Stimulated activated naive CD8-positive, alpha-beta T cell treated with anti-CD3 and anti-CD28 coated beads, Interleukin-15, amount 100 ng/mL, for 72 hours (primary cell): ENCODE results near the gene TBC1D8.

Source experiments
- ATAC-seq: fragments of 150-1000 bp; cut with Tn5 transposase; 2 replicates; pipeline ENCODE4 v1.10.0; 2021; ENCODE audit warnings: mild to moderate bottlenecking, moderate library complexity
- DNase-seq, 2 donors: peaks; one replicate each; pipeline ENCODE4 v3.0.0; 2021 to 2022
- H3K27ac Mint-ChIP-seq, 2 donors: one replicate each; pipeline ENCODE4 v1.8.0; 2022; ENCODE audit warnings: mild to moderate bottlenecking in 2 of 2, mixed read lengths in 2 of 2, moderate library complexity in 2 of 2
- H3K27me3 Mint-ChIP-seq: one replicate; pipeline ENCODE4 v1.8.0; 2022; ENCODE audit warnings: mixed read lengths
- H3K4me1 Mint-ChIP-seq: one replicate; pipeline ENCODE4 v1.8.0; 2022; ENCODE audit warnings: mild to moderate bottlenecking, mixed read lengths
- H3K4me3 Mint-ChIP-seq, 2 donors: one replicate each; pipeline ENCODE4 v1.8.0; 2022; ENCODE audit warnings: mild to moderate bottlenecking in 2 of 2, mixed read lengths in 2 of 2, moderate library complexity in 1 of 2
- H3K9me3 Mint-ChIP-seq, 2 donors: one replicate each; pipeline ENCODE4 v1.8.0; 2022; ENCODE audit warnings: mixed read lengths in 2 of 2

The TBC1D8 gene

DNA sequence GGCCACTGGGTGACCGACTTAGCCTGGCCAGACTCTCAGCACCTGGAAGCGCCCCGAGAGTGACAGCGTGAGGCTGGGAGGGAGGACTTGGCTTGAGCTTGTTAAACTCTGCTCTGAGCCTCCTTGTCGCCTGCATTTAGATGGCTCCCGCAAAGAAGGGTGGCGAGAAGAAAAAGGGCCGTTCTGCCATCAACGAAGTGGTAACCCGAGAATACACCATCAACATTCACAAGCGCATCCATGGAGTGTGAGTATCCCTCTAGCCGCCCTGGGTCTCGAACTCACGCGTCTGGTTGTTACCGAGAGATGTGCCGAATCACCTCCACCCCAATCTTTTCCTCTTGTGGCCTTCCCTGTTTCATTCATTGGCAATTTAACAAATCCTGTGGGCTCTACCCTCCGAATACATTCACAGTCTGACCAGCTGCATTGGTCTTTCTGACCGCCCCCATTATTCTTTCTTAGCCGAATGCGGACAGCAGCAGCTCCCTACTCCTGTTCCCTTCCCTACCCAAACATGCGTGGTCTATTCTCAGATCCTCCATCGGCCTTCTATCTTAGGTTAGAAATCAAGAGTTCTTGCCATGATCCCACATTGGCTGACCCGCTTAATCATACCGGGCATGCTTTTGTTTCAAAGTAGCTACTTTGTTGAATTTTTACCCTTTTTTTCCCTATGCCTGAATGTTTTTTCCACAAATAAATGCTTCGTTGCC lies 148.5 kb downstream of the TBC1D8 start:
- Mint-ChIP-seq H3K4me3 (peak overlapping the region; percentile 98 to 99), H3K4me1 (peaks cover 60% of the 10 kb centered on the region), H3K9me3 (no peaks in the 10 kb centered on the region), H3K27ac (peak overlapping the region; percentile 99), H3K27me3 (peaks cover 11% of the 10 kb centered on the region)
- ATAC-seq (peak; percentile 6), DNase-seq (no peak)

DNA sequence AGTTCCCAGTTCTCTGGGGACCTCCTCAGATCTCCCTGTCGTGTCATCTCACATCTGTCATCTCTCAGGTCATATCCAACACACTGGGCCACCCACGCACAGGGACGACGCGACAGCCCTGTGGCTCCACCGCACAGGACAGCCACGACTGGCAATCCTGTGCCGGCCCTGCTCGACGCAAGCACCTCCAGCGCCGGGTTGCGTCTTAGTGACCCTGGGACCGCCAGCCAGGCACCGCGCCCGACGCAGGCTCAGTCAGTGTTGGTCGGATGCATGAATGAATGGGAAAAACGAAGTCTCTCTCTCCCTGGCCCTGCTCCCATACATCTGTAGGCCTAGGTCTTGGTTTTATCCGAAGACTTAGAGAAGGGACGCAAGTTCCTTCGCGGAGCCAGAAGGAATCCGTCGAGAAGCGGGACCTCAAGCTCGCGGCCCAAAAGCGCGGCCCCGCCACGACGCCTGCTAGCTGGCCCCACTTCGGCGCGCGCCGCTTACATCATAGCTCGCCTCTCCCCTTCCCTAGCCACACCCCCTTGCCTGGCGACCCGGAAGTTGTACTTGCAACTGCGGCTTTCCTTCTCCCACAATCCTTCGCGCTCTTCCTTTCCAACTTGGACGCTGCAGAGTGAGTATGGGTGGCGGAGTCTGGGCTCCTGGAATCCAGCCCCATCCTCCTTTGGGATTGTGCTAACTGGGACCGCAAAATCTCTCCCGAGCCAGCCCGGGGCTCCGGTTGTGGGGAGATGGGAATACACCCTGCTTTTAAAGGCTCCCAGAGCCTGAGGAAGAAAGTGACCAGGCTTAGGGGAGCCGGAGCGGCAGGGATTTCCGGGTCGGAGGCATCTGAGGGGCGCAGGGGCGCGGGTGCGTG lies 149.3 kb downstream of the TBC1D8 start, which contains the start of gene RPL31:
TSS of gene RPL31 (plus strand) at position 599 of the 871 bp plus-strand sequence. CDS start 413 bp downstream, outside the sequence.
- no peaks in the 10 kb centered on the region for H3K9me3 Mint-ChIP-seq
- peaks cover 11% of the 10 kb centered on the region for H3K27me3 Mint-ChIP-seq
- DNase-seq, result peak; percentile 92 to 97
- peaks cover 53% of the 10 kb centered on the region for H3K4me1 Mint-ChIP-seq
- ATAC-seq, result peak; percentile 96
- peak within 1 kb of the TSS; percentile 99 for H3K27ac Mint-ChIP-seq
- peak within 1 kb of the TSS; percentile 98 to 99 for H3K4me3 Mint-ChIP-seq

DNA sequence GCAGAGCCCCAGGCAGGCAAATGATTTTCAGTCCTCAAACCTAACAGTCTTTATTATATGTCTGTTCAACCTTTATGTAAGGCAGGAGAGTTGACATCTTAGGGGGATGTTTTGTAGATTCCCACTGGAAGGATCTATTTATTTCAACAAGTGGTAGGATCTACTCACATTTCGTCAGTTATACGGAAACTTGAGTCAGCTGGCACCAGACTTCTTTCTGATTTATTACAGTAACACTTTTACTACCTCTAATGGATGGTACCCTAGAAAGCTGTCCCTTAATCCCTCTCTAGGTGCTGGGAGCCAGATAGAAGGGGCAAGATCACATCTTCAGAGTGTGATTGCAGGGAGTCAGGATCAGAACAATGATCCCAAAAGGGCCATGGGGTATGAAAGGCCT lies 151.2 kb downstream of the TBC1D8 start:
- peaks cover 11% of the 10 kb centered on the region for H3K27me3 Mint-ChIP-seq
- peak overlapping the region in 1 of 2 donors; percentile 80 for H3K27ac Mint-ChIP-seq
- DNase-seq (no peak), ATAC-seq (no peak)
- no peaks in the 10 kb centered on the region for H3K9me3 Mint-ChIP-seq
- peaks cover 35% of the 10 kb centered on the region for H3K4me1 Mint-ChIP-seq
- no peak overlapping the region for H3K4me3 Mint-ChIP-seq

DNA sequence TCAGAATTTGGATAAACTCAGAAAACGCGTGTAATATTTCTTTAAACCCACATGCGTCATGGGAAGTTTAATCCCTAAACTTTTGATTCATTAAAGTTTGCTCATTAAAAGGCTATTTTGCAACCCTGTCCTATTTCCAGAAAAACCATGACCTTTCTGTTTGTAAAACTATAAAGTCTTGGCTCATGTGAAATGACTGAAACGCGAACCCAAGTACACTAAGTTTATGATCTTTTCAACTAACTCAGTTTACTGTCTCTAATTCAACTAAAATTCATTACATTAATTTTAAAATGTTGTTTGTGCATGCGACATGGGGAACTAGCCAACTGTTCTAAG lies 153.0 kb downstream of the TBC1D8 start:
- H3K4me3 Mint-ChIP-seq, result no peak overlapping the region
- H3K27ac Mint-ChIP-seq, result no peak overlapping the region
- H3K4me1 Mint-ChIP-seq, result peaks cover 17% of the 10 kb centered on the region
- H3K27me3 Mint-ChIP-seq, result peaks cover 11% of the 10 kb centered on the region
- ATAC-seq (no peak), DNase-seq (no peak)
- no peaks in the 10 kb centered on the region for H3K9me3 Mint-ChIP-seq

DNA sequence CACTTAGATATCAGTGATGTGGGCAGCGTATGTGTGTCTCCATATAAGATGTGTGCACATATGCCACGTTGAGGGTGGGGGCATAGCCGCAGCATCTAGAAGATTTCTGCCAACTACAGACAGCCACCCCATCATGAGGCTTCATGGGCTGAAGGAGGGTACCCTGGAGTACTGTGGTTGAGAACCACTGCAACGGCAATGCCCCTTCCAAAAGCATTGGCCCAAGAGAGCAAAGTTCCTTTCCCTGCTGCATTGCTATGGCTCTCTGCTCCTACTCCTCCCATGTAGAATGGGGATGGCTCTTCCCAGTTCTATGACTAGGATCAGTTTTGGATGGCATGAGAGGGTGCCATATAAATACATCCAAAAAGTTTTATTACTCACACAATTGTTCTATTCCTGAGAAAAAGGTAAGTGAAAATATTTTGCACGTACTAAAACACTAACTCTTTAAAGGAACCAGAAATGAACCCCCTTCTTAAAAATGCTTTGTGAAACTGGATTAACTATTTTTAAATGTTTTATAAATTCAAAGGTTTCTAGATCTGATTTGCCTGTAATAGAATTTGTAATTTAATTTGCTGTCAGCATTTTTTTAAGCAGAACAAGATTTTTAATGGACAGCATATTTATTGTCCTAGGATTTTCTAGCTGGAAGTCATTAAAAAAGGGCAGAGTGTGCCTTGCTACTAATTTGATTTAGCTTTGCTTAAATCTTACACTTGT lies 153.5 kb downstream of the TBC1D8 start:
- H3K27me3 Mint-ChIP-seq, result peaks cover 11% of the 10 kb centered on the region
- DNase-seq (no peak), ATAC-seq (no peak)
- H3K4me3 Mint-ChIP-seq, result no peak overlapping the region
- H3K27ac Mint-ChIP-seq, result no peak overlapping the region
- H3K4me1 Mint-ChIP-seq, result peaks cover 14% of the 10 kb centered on the region
- no peaks in the 10 kb centered on the region for H3K9me3 Mint-ChIP-seq

DNA sequence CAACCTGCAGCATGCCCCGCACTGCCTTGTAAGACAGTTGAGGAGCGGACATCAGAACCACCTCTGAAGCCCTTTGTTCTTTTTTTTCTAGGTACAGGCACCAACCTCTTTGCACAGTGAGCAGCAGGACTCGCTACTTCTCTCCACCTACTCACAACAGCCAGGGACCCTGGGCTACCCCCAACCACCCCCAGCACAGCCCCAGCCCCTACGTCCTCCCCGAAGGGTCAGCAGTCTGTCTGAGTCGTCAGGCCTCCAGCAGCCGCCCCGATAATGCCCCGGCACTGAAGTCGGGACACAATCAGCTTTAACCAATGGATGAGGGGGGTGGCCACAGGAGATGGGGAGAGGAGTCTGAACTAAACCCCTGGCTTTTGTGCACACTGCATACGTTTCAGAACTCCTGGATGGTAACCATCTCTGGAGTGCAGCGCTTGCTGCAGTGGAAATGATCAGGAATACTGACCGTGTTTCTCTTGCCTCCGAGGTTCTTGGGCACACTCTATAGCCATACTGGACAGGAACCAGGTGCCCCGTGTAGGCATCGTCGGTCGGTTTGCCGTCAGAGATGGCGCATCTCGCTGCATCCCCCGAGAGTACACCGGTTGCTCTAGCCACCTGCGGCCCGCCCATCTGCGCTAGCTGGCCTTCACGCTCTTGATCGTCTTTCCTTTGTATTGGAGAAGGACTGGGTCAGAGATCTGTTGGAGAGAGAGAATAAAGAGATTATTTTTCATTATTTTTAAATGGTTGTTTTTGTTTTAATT lies 155.7 kb downstream of the TBC1D8 start:
- no peak overlapping the region for H3K27ac Mint-ChIP-seq
- no peak overlapping the region for H3K4me3 Mint-ChIP-seq
- ATAC-seq (no peak), DNase-seq (no peak)
- H3K27me3 Mint-ChIP-seq, result peaks cover 11% of the 10 kb centered on the region
- no peaks in the 10 kb centered on the region for H3K9me3 Mint-ChIP-seq
- H3K4me1 Mint-ChIP-seq, result peaks cover 13% of the 10 kb centered on the region

DNA sequence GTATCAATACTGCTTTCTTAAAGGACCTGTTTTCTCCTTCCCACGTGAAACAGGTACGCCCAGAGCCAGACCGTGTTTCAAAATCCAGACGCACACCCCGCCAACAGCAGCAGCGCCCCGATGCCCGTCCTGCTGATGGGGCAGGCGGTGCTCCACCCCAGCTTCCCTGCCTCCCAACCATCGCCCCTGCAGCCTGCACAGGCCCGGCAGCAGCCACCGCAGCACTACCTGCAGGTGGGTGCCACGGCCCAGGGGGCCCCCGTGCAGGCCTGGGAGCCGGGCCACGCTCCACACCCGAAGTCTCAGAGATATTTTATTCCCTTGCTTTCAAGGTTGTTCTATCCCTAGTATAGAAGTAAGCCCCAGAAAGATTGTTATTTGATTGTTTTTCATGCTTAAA lies 157.9 kb downstream of the TBC1D8 start:
- Mint-ChIP-seq H3K4me1 (peaks cover 13% of the 10 kb centered on the region), H3K27me3 (no peaks in the 10 kb centered on the region), H3K9me3 (no peaks in the 10 kb centered on the region), H3K4me3 (no peak overlapping the region), H3K27ac (peak overlapping the region in 1 of 2 donors; percentile 27)
- ATAC-seq, result no peak
- no peak for DNase-seq

DNA sequence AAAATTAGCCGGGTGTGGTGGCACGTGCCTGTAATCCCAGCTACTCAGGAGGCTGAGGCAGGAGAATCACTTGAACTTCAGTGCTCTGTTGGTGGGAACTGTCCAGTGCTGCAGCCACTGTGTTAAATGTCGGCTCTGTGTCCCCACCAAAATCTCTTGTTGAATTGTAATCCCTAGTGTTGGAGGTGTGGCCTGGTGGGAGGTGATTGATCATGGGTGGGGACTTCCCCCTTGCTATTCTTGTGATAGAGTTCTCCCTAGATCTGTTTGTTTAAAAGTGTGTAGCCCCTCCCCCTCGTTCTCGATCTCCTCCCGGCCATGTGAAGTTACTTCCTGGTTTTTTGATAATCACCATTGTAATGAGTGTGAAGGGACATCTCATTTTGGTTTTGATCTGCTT lies 158.9 kb downstream of the TBC1D8 start:
- DNase-seq, result no peak
- H3K4me1 Mint-ChIP-seq, result peaks cover 13% of the 10 kb centered on the region
- peak overlapping the region in 1 of 2 donors; percentile 58 for H3K27ac Mint-ChIP-seq
- H3K9me3 Mint-ChIP-seq, result no peaks in the 10 kb centered on the region
- H3K27me3 Mint-ChIP-seq, result no peaks in the 10 kb centered on the region
- H3K4me3 Mint-ChIP-seq, result no peak overlapping the region
- ATAC-seq, result no peak

DNA sequence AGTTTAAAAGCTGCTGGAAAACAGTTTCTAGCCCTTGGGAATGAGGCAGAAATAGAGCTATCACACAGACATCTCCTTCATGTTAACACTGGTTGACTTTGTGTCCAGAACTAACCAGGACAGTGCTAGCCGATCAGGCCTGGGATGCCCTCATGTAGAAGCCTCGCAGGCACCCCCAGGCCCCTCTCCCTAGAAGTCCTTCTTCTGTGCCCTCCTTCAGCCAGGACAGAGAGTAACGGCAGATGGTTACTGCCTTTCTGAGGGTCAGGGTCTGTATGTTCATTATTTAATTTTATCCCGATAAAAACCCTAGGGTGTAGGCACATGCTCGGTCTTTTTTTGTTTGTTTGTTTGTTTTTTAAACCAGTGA lies 159.8 kb downstream of the TBC1D8 start:
- Mint-ChIP-seq H3K27ac (peak overlapping the region in 1 of 2 donors; percentile 54), H3K27me3 (no peaks in the 10 kb centered on the region), H3K4me1 (peaks cover 13% of the 10 kb centered on the region), H3K4me3 (no peak overlapping the region), H3K9me3 (no peaks in the 10 kb centered on the region)
- no peak for ATAC-seq
- DNase-seq, result no peak

DNA sequence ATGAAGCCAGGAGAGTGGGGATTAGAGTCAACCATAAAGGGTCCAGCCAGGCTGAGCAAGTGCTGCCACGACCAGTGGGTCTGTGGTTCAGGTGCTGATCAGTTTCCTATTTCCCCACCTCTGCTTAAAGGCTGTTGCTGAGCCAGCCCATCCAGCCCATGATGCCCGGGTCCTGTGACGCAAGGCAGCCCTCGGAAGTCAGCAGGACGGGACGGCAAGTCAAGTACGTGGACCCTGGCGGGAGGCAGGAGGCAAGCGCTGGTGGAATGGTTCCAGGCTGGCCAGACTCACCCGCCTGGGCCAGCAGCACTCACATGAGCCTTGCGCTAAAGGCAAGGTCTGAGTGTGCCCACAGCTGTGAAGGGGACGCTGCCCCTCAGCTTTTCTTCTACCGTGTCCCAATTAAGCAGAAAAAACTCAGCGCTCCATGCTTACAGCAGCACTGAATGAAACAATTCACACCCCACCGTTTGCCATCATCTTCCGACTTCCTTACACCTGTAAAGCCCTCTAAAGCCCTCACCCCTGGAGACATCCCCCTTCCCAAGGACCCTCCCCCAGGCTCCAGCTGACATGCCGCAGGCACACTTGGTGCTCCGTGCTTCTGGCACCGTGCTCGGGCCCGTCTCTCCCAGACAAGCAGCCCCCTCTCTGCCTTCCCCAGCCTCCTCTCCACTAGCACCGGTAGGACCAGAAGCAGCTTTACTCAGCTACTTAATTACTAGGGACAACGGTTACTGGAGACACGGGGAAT lies 160.4 kb downstream of the TBC1D8 start:
- no peak for DNase-seq
- Mint-ChIP-seq H3K9me3 (no peaks in the 10 kb centered on the region), H3K27me3 (no peaks in the 10 kb centered on the region), H3K27ac (no peak overlapping the region), H3K4me1 (peaks cover 13% of the 10 kb centered on the region), H3K4me3 (no peak overlapping the region)
- ATAC-seq, result no peak

DNA sequence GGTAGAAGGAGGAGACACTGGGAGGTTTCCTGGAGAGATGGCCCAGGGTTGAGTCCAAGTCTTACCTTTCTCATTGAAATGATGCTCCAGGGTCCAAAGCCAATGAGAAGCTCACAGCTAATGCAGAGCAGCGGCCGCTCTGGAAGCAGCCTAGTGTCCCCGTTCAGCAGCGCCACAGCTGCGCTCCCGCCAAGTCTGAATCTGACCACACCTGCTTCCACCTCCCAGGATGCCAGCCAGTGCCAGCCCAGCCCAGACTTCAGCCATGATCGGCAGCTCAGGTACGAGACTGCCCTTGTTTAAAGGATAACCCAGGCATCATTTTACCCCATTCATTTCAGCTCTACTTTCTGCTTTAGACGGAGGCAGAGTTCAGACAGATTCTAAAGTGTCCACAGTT lies 161.0 kb downstream of the TBC1D8 start:
- DNase-seq (no peak), ATAC-seq (no peak)
- Mint-ChIP-seq H3K27ac (no peak overlapping the region), H3K27me3 (no peaks in the 10 kb centered on the region), H3K4me3 (no peak overlapping the region), H3K9me3 (no peaks in the 10 kb centered on the region), H3K4me1 (peaks cover 14% of the 10 kb centered on the region)

DNA sequence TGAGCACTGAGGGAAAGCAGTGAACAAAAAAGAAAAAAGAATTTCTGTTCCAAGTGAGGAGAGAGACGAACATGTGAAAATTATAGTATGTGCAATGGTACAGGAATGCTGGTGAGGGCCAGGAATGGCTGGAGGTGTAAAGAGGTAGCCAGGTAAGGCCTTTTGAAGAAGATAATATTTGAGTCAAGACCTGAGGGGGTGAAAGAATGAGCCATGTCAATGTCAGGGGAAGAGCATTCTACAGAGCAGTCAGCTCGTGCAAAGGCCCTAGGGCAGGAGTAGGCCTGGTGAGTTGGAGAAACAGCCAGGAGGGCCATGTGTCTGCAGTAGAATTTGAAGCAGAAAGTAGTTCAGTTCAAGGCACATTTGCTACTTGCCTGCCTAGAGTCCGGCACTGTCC lies 161.5 kb downstream of the TBC1D8 start:
- DNase-seq (no peak), ATAC-seq (no peak)
- no peaks in the 10 kb centered on the region for H3K9me3 Mint-ChIP-seq
- H3K4me3 Mint-ChIP-seq, result no peak overlapping the region
- peaks cover 19% of the 10 kb centered on the region for H3K4me1 Mint-ChIP-seq
- H3K27me3 Mint-ChIP-seq, result no peaks in the 10 kb centered on the region
- no peak overlapping the region for H3K27ac Mint-ChIP-seq

DNA sequence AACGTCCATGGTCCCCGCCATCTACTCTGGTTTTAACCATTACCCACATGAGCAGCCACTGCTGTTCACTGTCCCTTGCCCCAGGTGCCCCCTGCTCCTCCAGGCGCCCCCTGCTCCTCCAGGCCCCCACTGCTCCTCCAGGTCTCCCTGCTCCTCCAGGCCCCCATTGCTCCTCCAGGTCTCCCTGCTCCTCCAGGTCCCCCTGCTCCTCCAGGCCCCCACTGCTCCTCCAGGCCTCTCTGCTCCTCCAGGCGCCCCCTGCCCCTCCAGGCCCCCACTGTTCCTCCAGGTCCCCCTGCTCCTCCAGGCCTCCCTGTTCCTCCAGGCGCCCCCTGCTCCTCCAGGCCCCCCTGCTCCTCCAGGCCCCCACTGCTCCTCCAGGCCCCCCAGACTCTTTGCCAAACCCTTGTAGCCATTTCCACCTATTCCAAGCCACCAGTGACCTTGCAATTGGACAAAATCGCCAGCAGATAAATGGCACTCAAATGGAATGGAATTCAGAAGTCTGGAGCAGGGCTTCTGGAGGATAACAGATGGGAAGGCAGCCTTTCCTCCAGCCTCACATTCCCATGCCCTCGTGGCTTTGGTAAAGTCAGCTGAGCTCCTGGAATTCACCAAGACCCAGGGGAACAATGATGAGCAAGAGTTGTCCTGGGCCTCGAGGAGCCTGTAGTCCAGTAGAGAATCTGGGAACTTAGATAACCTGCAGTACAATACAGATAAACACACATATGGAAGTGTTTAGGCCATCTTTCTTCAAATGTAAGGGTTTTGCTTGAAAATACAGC lies 162.4 kb downstream of the TBC1D8 start:
- Mint-ChIP-seq H3K4me1 (peaks cover 19% of the 10 kb centered on the region), H3K27ac (no peak overlapping the region), H3K27me3 (no peaks in the 10 kb centered on the region), H3K9me3 (no peaks in the 10 kb centered on the region), H3K4me3 (no peak overlapping the region)
- DNase-seq (no peak), ATAC-seq (no peak)

DNA sequence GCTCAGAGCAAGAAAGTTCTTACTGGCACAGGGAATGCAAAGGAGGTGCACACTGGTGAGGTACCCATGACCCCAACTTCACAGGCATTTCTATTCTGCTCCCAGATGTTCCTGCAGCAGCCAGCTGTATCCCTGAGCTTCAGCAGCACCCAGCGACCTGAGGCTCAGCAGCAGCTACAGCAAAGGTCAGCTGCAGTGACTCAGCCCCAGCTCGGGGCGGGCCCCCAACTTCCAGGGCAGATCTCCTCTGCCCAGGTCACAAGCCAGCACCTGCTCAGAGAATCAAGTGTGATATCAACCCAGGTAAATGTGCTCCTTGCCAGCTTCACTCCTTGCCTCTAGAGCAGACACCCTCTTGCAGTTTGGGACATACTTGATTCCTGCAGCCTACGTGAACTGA lies 163.2 kb downstream of the TBC1D8 start:
- DNase-seq, result no peak
- ATAC-seq, result no peak

More for the DNA sequence above, 163.2 kb downstream of the TBC1D8 start:
- Mint-ChIP-seq H3K4me1 (peaks cover 19% of the 10 kb centered on the region), H3K4me3 (no peak overlapping the region), H3K9me3 (no peaks in the 10 kb centered on the region), H3K27ac (no peak overlapping the region), H3K27me3 (no peaks in the 10 kb centered on the region)
